ENCODE results near the gene TMEM132A.

GRCh38 chr11:60927600-60927999 lies 3.3 kb downstream of the TMEM132A start:
- TF ChIP-seq CTCF (IDR thresholded peaks at IDR 0.05) (no peak), POLR2A (IDR thresholded peaks at IDR 0.05) (no peak), POLR2AphosphoS5 (IDR thresholded peaks at IDR 0.05) (no peak)

Data from transverse colon (tissue), 4 donors.